Neural progenitor cell (in vitro differentiated cells): ENCODE results near the gene TGFB2. TPM values are rescaled to one million over a fixed set of nuclear protein-coding genes. Genes with fewer than 3 reads are reported as not detected.

ENCODE experiments used
- DNase-seq: peaks from one replicate; pipeline ENCODE4 v3.0.0-alpha.2; 2016; ENCODE audit warnings: low spot score
- H2AFZ ChIP-seq: fragments of 200-600 bp; sonication (generic); replicated peaks from 2 replicates; pipeline ENCODE4 v1.6.1; 2016; ENCODE audit warnings: antibody characterized with exemption
- H3F3A ChIP-seq: fragments of 200-600 bp; sonication (generic); 2 replicates; pipeline ENCODE4 v1.6.1; 2016; ENCODE audit warnings: antibody characterized with exemption, low read depth
- H3K27ac ChIP-seq: fragments of 200-600 bp; sonication (generic); 2 replicates; pipeline ENCODE4 v1.5.1; 2016; ENCODE audit warnings: mild to moderate bottlenecking
- H3K27me3 ChIP-seq: fragments of 200-600 bp; sonication (generic); 2 replicates; pipeline ENCODE4 v1.6.1; 2016; ENCODE audit warnings: mild to moderate bottlenecking, moderate library complexity
- H3K36me3 ChIP-seq: fragments of 200-600 bp; sonication (generic); 2 replicates; pipeline ENCODE4 v1.5.1; 2016
- H3K4me1 ChIP-seq: fragments of 200-600 bp; sonication (generic); 2 replicates; pipeline ENCODE4 v1.6.1; 2016; ENCODE audit warnings: mixed run types
- H3K4me2 ChIP-seq: fragments of 200-600 bp; sonication (generic); 2 replicates; pipeline ENCODE4 v1.6.1; 2016
- H3K4me3 ChIP-seq: fragments of 200-600 bp; sonication (generic); 2 replicates; pipeline ENCODE4 v1.5.1; 2016
- H3K79me2 ChIP-seq: fragments of 200-600 bp; sonication (generic); 2 replicates; pipeline ENCODE4 v1.6.1; 2016; ENCODE audit warnings: low read depth
- H3K9ac ChIP-seq: fragments of 200-600 bp; sonication (generic); 2 replicates; pipeline ENCODE4 v1.6.1; 2016
- H3K9me3 ChIP-seq: fragments of 200-600 bp; sonication (generic); 2 replicates; pipeline ENCODE4 v1.5.1; 2016; ENCODE audit warnings: low read depth
- H4K20me1 ChIP-seq: fragments of 200-600 bp; sonication (generic); 2 replicates; pipeline ENCODE4 v1.6.1; 2016; ENCODE audit warnings: low read depth
- H3K27ac Mint-ChIP-seq: 3 replicates; pipeline ENCODE4 v1.8.0; 2021; ENCODE audit warnings: mixed read lengths
- H3K27me3 Mint-ChIP-seq: 2 replicates; pipeline ENCODE4 v1.8.0; 2022; ENCODE audit warnings: low read depth, mild to moderate bottlenecking, inconsistent platforms, moderate library complexity, mixed read lengths; ENCODE audit not compliant: insufficient read depth
- H3K36me3 Mint-ChIP-seq: 3 replicates; pipeline ENCODE4 v1.8.0; 2021; ENCODE audit warnings: mixed read lengths
- H3K4me1 Mint-ChIP-seq: 3 replicates; pipeline ENCODE4 v1.8.0; 2021; ENCODE audit warnings: mixed read lengths
- H3K4me3 Mint-ChIP-seq: 3 replicates; pipeline ENCODE4 v1.8.0; 2021; ENCODE audit warnings: mild to moderate bottlenecking, moderate library complexity, mixed read lengths
- H3K9me3 Mint-ChIP-seq: 3 replicates; pipeline ENCODE4 v1.8.0; 2020; ENCODE audit warnings: mixed read lengths
- EZH2 ChIP-seq: fragments of 200-600 bp; sonication (generic); IDR thresholded peaks from 2 replicates; pipeline ENCODE4 v1.6.1; 2017; ENCODE audit warnings: antibody characterized with exemption, mild to moderate bottlenecking, moderate library complexity
- EZH2phosphoT487 ChIP-seq: fragments of 200-600 bp; sonication (generic); IDR thresholded peaks from 2 replicates; pipeline ENCODE4 v1.6.1; 2017; ENCODE audit warnings: antibody characterized with exemption
- total RNA-seq: library from RNA; depleted of rRNA; stranded (reverse); fragments of >200 nt; gene quantifications from 2 replicates; pipeline ENCODE4 v1.2.3, GENCODE V29; 2015; ENCODE audit warnings: low replicate concordance
- TF ChIP-seq, protein P1 (sequence below): fragments of 200-600 bp; sonication (generic); IDR thresholded peaks from 2 replicates; pipeline ENCODE4 v1.5.1; 2017; ENCODE audit warnings: antibody characterized with exemption, mild to moderate bottlenecking

The TGFB2 gene
- total RNA-seq, 1 donor from 2014 or later: 1.9 TPM

GRCh38 chr1:218366322-218367052 is 21.4 kb downstream of the TGFB2 start:
- H3K9ac ChIP-seq: no peak overlapping the region
- H3K4me2 ChIP-seq: no peak overlapping the region
- no peaks in the 10 kb centered on the region for H3K36me3 ChIP-seq
- no peak overlapping the region for H3K27ac Mint-ChIP-seq
- no peaks in the 10 kb centered on the region for H4K20me1 ChIP-seq
- peaks cover 5% of the 10 kb centered on the region for H3K27me3 Mint-ChIP-seq
- H3K27ac ChIP-seq: no peak overlapping the region
- H3K4me1 ChIP-seq: no peaks in the 10 kb centered on the region
- H3K9me3 ChIP-seq: no peaks in the 10 kb centered on the region
- no peak for DNase-seq
- H3K79me2 ChIP-seq: no peaks in the 10 kb centered on the region
- no peak overlapping the region for H3K4me3 ChIP-seq
- H3F3A ChIP-seq: no peaks in the 10 kb centered on the region
- no peaks in the 10 kb centered on the region for H3K4me1 Mint-ChIP-seq
- TF ChIP-seq EZH2phosphoT487: no peak
- TF ChIP-seq, protein P1, sequence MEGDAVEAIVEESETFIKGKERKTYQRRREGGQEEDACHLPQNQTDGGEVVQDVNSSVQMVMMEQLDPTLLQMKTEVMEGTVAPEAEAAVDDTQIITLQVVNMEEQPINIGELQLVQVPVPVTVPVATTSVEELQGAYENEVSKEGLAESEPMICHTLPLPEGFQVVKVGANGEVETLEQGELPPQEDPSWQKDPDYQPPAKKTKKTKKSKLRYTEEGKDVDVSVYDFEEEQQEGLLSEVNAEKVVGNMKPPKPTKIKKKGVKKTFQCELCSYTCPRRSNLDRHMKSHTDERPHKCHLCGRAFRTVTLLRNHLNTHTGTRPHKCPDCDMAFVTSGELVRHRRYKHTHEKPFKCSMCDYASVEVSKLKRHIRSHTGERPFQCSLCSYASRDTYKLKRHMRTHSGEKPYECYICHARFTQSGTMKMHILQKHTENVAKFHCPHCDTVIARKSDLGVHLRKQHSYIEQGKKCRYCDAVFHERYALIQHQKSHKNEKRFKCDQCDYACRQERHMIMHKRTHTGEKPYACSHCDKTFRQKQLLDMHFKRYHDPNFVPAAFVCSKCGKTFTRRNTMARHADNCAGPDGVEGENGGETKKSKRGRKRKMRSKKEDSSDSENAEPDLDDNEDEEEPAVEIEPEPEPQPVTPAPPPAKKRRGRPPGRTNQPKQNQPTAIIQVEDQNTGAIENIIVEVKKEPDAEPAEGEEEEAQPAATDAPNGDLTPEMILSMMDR: no peak
- TF ChIP-seq EZH2: no peak
- H3K4me3 Mint-ChIP-seq: no peak overlapping the region
- peaks cover 2% of the 10 kb centered on the region for H3K9me3 Mint-ChIP-seq
- no peaks in the 10 kb centered on the region for H3K36me3 Mint-ChIP-seq
- H2AFZ ChIP-seq: no peak overlapping the region
- no peaks in the 10 kb centered on the region for H3K27me3 ChIP-seq

- peaks cover 3% of the 10 kb centered on the region for H3K4me1 Mint-ChIP-seq
- DNase-seq: no peak
- H3K9me3 Mint-ChIP-seq: peaks cover 2% of the 10 kb centered on the region
- peaks cover 5% of the 10 kb centered on the region for H3K27me3 Mint-ChIP-seq
- H3K36me3 ChIP-seq: no peaks in the 10 kb centered on the region
- TF ChIP-seq, protein P1: no peak
- TF ChIP-seq EZH2 (no peak), EZH2phosphoT487 (no peak)
- no peaks in the 10 kb centered on the region for H3K9me3 ChIP-seq
- no peaks in the 10 kb centered on the region for H3K4me1 ChIP-seq
- no peak overlapping the region for H2AFZ ChIP-seq
- H3K4me3 Mint-ChIP-seq: no peak overlapping the region
- no peaks in the 10 kb centered on the region for H3K36me3 Mint-ChIP-seq
- H3K27ac Mint-ChIP-seq: no peak overlapping the region
- H3K4me2 ChIP-seq: no peak overlapping the region
- no peaks in the 10 kb centered on the region for H3F3A ChIP-seq
- H4K20me1 ChIP-seq: no peaks in the 10 kb centered on the region
- no peaks in the 10 kb centered on the region for H3K27me3 ChIP-seq
- no peak overlapping the region for H3K27ac ChIP-seq
- no peaks in the 10 kb centered on the region for H3K79me2 ChIP-seq
- no peak overlapping the region for H3K4me3 ChIP-seq
- H3K9ac ChIP-seq: no peak overlapping the region
These were observed 22.0 kb downstream of the TGFB2 start for GRCh38 chr1:218367118-218367517.

DNA sequence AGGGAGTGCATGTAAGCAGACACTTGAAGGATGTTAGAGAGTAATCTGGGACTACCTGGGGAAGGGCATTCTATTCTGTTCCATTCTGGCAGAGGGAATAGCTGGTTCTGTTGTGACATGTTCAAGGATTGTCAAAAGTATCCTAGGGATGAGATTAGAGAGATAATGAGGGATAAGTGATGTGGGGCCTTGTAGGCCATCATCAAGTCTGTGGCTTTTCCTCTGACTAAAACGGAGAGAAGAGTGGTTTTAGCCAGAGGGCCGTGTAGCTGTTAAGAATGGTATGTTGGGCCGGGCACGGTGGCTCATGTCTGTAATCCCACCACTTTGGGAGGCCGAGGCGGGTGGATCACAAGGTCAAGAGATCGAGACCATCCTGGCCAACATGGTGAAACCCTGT is 23.6 kb downstream of the TGFB2 start:
- Mint-ChIP-seq H3K4me1 (peaks cover 6% of the 10 kb centered on the region), H3K27ac (no peak overlapping the region), H3K36me3 (no peaks in the 10 kb centered on the region), H3K9me3 (peaks cover 2% of the 10 kb centered on the region), H3K27me3 (peaks cover 2% of the 10 kb centered on the region), H3K4me3 (no peak overlapping the region)
- Histone ChIP-seq H3K9ac (no peak overlapping the region), H3K36me3 (no peaks in the 10 kb centered on the region), H3K79me2 (no peaks in the 10 kb centered on the region), H3K4me3 (no peak overlapping the region), H3K4me2 (no peak overlapping the region), H3K27me3 (no peaks in the 10 kb centered on the region), H3K27ac (no peak overlapping the region), H4K20me1 (no peaks in the 10 kb centered on the region), H3F3A (no peaks in the 10 kb centered on the region), H2AFZ (no peak overlapping the region), H3K9me3 (no peaks in the 10 kb centered on the region), H3K4me1 (no peaks in the 10 kb centered on the region)
- no peak for DNase-seq
- no peak for TF ChIP-seq EZH2
- TF ChIP-seq, protein P1: no peak
- no peak for TF ChIP-seq EZH2phosphoT487
